ENCODE data around the gene RFC3.

RFC3 gene

GRCh38 chr13:33845572-33846302 lies 27.8 kb downstream of the RFC3 start:
- no peaks in the 10 kb centered on the region for H3K9me3 ChIP-seq (ENCODE audit: control insufficient read depth, low read length)
- H3K4me1 ChIP-seq (ENCODE audit: control insufficient read depth, insufficient read depth, low read length, poor library complexity, severe bottlenecking): no peaks in the 10 kb centered on the region
- peaks cover 24% of the 10 kb centered on the region for H3K36me3 ChIP-seq (ENCODE audit: control insufficient read depth, insufficient read depth, low read length)
- H3K4me3 ChIP-seq (ENCODE audit: extremely low read depth, insufficient read depth, low read length, poor library complexity, severe bottlenecking): no peak overlapping the region
- H3K27ac ChIP-seq (ENCODE audit: low read depth, low read length, severe bottlenecking): peak overlapping the region; percentile 11

GRCh38 chr13:33846303-33847062 lies 28.5 kb downstream of the RFC3 start:
- Histone ChIP-seq H3K27ac (ENCODE audit: low read depth, low read length, severe bottlenecking) (no peak overlapping the region), H3K36me3 (ENCODE audit: control insufficient read depth, insufficient read depth, low read length) (peaks cover 24% of the 10 kb centered on the region), H3K4me3 (ENCODE audit: extremely low read depth, insufficient read depth, low read length, poor library complexity, severe bottlenecking) (no peak overlapping the region), H3K9me3 (ENCODE audit: control insufficient read depth, low read length) (no peaks in the 10 kb centered on the region), H3K4me1 (ENCODE audit: control insufficient read depth, insufficient read depth, low read length, poor library complexity, severe bottlenecking) (no peaks in the 10 kb centered on the region)
- WGBS, 2 experiments (ENCODE audit: insufficient coverage in 2 of 2): 93 to 98% methylated on average over 9 of the region's 10 CpGs

GRCh38 chr13:33849211-33849610 lies 31.3 kb downstream of the RFC3 start:
- H3K27ac ChIP-seq (ENCODE audit: low read depth, low read length, severe bottlenecking): no peak overlapping the region

GRCh38 chr13:33855371-33855895 lies 37.5 kb downstream of the RFC3 start:
- H3K9me3 ChIP-seq (ENCODE audit: control insufficient read depth, low read length): no peaks in the 10 kb centered on the region
- no peaks in the 10 kb centered on the region for H3K4me1 ChIP-seq (ENCODE audit: control insufficient read depth, insufficient read depth, low read length, poor library complexity, severe bottlenecking)
- 86 to 100% methylated on average over 1 of the region's 3 CpGs for WGBS, 2 experiments (ENCODE audit: insufficient coverage in 2 of 2)
- H3K4me3 ChIP-seq (ENCODE audit: extremely low read depth, insufficient read depth, low read length, poor library complexity, severe bottlenecking): no peak overlapping the region
- no peak overlapping the region for H3K27ac ChIP-seq (ENCODE audit: low read depth, low read length, severe bottlenecking)
- H3K36me3 ChIP-seq (ENCODE audit: control insufficient read depth, insufficient read depth, low read length): peaks cover 4% of the 10 kb centered on the region

More at GRCh38 chr13:33849211-33849610, 31.3 kb downstream of the RFC3 start:
- Histone ChIP-seq H3K4me3 (ENCODE audit: extremely low read depth, insufficient read depth, low read length, poor library complexity, severe bottlenecking) (no peak overlapping the region), H3K4me1 (ENCODE audit: control insufficient read depth, insufficient read depth, low read length, poor library complexity, severe bottlenecking) (no peaks in the 10 kb centered on the region), H3K36me3 (ENCODE audit: control insufficient read depth, insufficient read depth, low read length) (peaks cover 19% of the 10 kb centered on the region), H3K9me3 (ENCODE audit: control insufficient read depth, low read length) (no peaks in the 10 kb centered on the region)

- Histone ChIP-seq H3K36me3 (ENCODE audit: control insufficient read depth, insufficient read depth, low read length) (peaks cover 4% of the 10 kb centered on the region), H3K27ac (ENCODE audit: low read depth, low read length, severe bottlenecking) (no peak overlapping the region), H3K4me3 (ENCODE audit: extremely low read depth, insufficient read depth, low read length, poor library complexity, severe bottlenecking) (no peak overlapping the region), H3K9me3 (ENCODE audit: control insufficient read depth, low read length) (no peaks in the 10 kb centered on the region), H3K4me1 (ENCODE audit: control insufficient read depth, insufficient read depth, low read length, poor library complexity, severe bottlenecking) (no peaks in the 10 kb centered on the region)
- WGBS, 2 experiments (ENCODE audit: insufficient coverage in 2 of 2): 100% methylated on average over 1 of the region's 1 CpG; no CpG with 5 or more reads in 1 of the 2 experiments
These were observed 41.8 kb downstream of the RFC3 start for GRCh38 chr13:33859691-33860303.

- Histone ChIP-seq H3K27ac (ENCODE audit: low read depth, low read length, severe bottlenecking) (no peak overlapping the region), H3K4me3 (ENCODE audit: extremely low read depth, insufficient read depth, low read length, poor library complexity, severe bottlenecking) (no peak overlapping the region), H3K36me3 (ENCODE audit: control insufficient read depth, insufficient read depth, low read length) (peaks cover 4% of the 10 kb centered on the region), H3K9me3 (ENCODE audit: control insufficient read depth, low read length) (no peaks in the 10 kb centered on the region), H3K4me1 (ENCODE audit: control insufficient read depth, insufficient read depth, low read length, poor library complexity, severe bottlenecking) (no peaks in the 10 kb centered on the region)
- WGBS, 2 experiments (ENCODE audit: insufficient coverage in 2 of 2): 91 to 92% methylated on average over 6 to 8 of the region's 9 CpGs
These were observed 42.6 kb downstream of the RFC3 start for GRCh38 chr13:33860526-33860925.

GRCh38 chr13:33862016-33862415 lies 44.1 kb downstream of the RFC3 start:
- no peak overlapping the region for H3K4me3 ChIP-seq (ENCODE audit: extremely low read depth, insufficient read depth, low read length, poor library complexity, severe bottlenecking)
- no peak overlapping the region for H3K27ac ChIP-seq (ENCODE audit: low read depth, low read length, severe bottlenecking)
- no peaks in the 10 kb centered on the region for H3K4me1 ChIP-seq (ENCODE audit: control insufficient read depth, insufficient read depth, low read length, poor library complexity, severe bottlenecking)
- H3K36me3 ChIP-seq (ENCODE audit: control insufficient read depth, insufficient read depth, low read length): peaks cover 4% of the 10 kb centered on the region
- no CpG with 5 or more reads among the region's 5 CpGs for WGBS, 2 experiments (ENCODE audit: insufficient coverage in 2 of 2)
- no peaks in the 10 kb centered on the region for H3K9me3 ChIP-seq (ENCODE audit: control insufficient read depth, low read length)

GRCh38 chr13:33863188-33863789 lies 45.3 kb downstream of the RFC3 start:
- Histone ChIP-seq H3K4me3 (ENCODE audit: extremely low read depth, insufficient read depth, low read length, poor library complexity, severe bottlenecking) (no peak overlapping the region), H3K36me3 (ENCODE audit: control insufficient read depth, insufficient read depth, low read length) (peaks cover 7% of the 10 kb centered on the region), H3K9me3 (ENCODE audit: control insufficient read depth, low read length) (no peaks in the 10 kb centered on the region), H3K4me1 (ENCODE audit: control insufficient read depth, insufficient read depth, low read length, poor library complexity, severe bottlenecking) (no peaks in the 10 kb centered on the region), H3K27ac (ENCODE audit: low read depth, low read length, severe bottlenecking) (no peak overlapping the region)
- WGBS, 2 experiments (ENCODE audit: insufficient coverage in 2 of 2): 100% methylated on average over 2 of the region's 3 CpGs

GRCh38 chr13:33865945-33866344 lies 48.0 kb downstream of the RFC3 start:
- WGBS, 2 experiments (ENCODE audit: insufficient coverage in 2 of 2): 87 to 95% methylated on average over 3 of the region's 4 CpGs
- Histone ChIP-seq H3K9me3 (ENCODE audit: control insufficient read depth, low read length) (no peaks in the 10 kb centered on the region), H3K4me3 (ENCODE audit: extremely low read depth, insufficient read depth, low read length, poor library complexity, severe bottlenecking) (no peak overlapping the region), H3K4me1 (ENCODE audit: control insufficient read depth, insufficient read depth, low read length, poor library complexity, severe bottlenecking) (no peaks in the 10 kb centered on the region), H3K27ac (ENCODE audit: low read depth, low read length, severe bottlenecking) (no peak overlapping the region), H3K36me3 (ENCODE audit: control insufficient read depth, insufficient read depth, low read length) (peaks cover 6% of the 10 kb centered on the region)

GRCh38 chr13:33867472-33867871 lies 49.5 kb downstream of the RFC3 start:
- WGBS, 2 experiments (ENCODE audit: insufficient coverage in 2 of 2): 100% methylated on average over 1 of the region's 3 CpGs; no CpG with 5 or more reads in 1 of the 2 experiments
- H3K4me1 ChIP-seq (ENCODE audit: control insufficient read depth, insufficient read depth, low read length, poor library complexity, severe bottlenecking): no peaks in the 10 kb centered on the region
- H3K4me3 ChIP-seq (ENCODE audit: extremely low read depth, insufficient read depth, low read length, poor library complexity, severe bottlenecking): no peak overlapping the region
- H3K9me3 ChIP-seq (ENCODE audit: control insufficient read depth, low read length): no peaks in the 10 kb centered on the region
- peaks cover 6% of the 10 kb centered on the region for H3K36me3 ChIP-seq (ENCODE audit: control insufficient read depth, insufficient read depth, low read length)
- H3K27ac ChIP-seq (ENCODE audit: low read depth, low read length, severe bottlenecking): no peak overlapping the region

All from mesodermal cell (in vitro differentiated cells).